HG03575 (cell line): Measurements from ENCODE around the gene RPA3.

Experiments used
- ATAC-seq: cut with Tn5 transposase; IDR thresholded peaks from one replicate; pipeline ENCODE4 v1.9.1; 2021; ENCODE audit not compliant: unreplicated experiment, insufficient number of reproducible peaks, low FRiP score; ENCODE audit errors: extremely low read depth

RPA3 gene

GRCh38 chr7:7718492-7718891, at the start of gene RPA3:
TSS of gene RPA3 (minus strand) at chr7:7718607. CDS start at chr7:7640418, 78,189 bp downstream.
- no peak for ATAC-seq

GRCh38 chr7:7766671-7767070, 48.3 kb upstream of the RPA3 start:
- no peak for ATAC-seq

GRCh38 chr7:7765422-7765821, 47.0 kb upstream of the RPA3 start:
- ATAC-seq, result peak; percentile 64

GRCh38 chr7:7764520-7765396, 46.4 kb upstream of the RPA3 start:
- no peak for ATAC-seq

- ATAC-seq, result no peak
These were observed 43.8 kb upstream of the RPA3 start for GRCh38 chr7:7761974-7762779.

GRCh38 chr7:7761340-7761973, 43.0 kb upstream of the RPA3 start:
- ATAC-seq, result no peak

- no peak for ATAC-seq
These were observed 39.2 kb upstream of the RPA3 start for GRCh38 chr7:7757576-7757975.

GRCh38 chr7:7756577-7756976, 38.2 kb upstream of the RPA3 start:
- no peak for ATAC-seq

GRCh38 chr7:7751243-7752092, 33.1 kb upstream of the RPA3 start:
- ATAC-seq, result no peak

- ATAC-seq, result no peak
These were observed 32.3 kb upstream of the RPA3 start for GRCh38 chr7:7750571-7751242.

GRCh38 chr7:7746458-7746857, 28.1 kb upstream of the RPA3 start:
- ATAC-seq, result no peak

- ATAC-seq, result no peak
These were observed 27.6 kb upstream of the RPA3 start for GRCh38 chr7:7745966-7746365.

- no peak for ATAC-seq
These were observed 26.9 kb upstream of the RPA3 start for GRCh38 chr7:7745258-7745657.

GRCh38 chr7:7742223-7742622, 23.8 kb upstream of the RPA3 start:
- ATAC-seq, result no peak

GRCh38 chr7:7740037-7740355, 21.6 kb upstream of the RPA3 start:
- ATAC-seq, result no peak

GRCh38 chr7:7739204-7740036, 21.0 kb upstream of the RPA3 start:
- ATAC-seq, result no peak

GRCh38 chr7:7738622-7739021, 20.2 kb upstream of the RPA3 start:
- no peak for ATAC-seq

GRCh38 chr7:7738177-7738576, 19.8 kb upstream of the RPA3 start:
- no peak for ATAC-seq
